Measurements from ENCODE around the gene TMEM108.

- TF ChIP-seq, protein P1, sequence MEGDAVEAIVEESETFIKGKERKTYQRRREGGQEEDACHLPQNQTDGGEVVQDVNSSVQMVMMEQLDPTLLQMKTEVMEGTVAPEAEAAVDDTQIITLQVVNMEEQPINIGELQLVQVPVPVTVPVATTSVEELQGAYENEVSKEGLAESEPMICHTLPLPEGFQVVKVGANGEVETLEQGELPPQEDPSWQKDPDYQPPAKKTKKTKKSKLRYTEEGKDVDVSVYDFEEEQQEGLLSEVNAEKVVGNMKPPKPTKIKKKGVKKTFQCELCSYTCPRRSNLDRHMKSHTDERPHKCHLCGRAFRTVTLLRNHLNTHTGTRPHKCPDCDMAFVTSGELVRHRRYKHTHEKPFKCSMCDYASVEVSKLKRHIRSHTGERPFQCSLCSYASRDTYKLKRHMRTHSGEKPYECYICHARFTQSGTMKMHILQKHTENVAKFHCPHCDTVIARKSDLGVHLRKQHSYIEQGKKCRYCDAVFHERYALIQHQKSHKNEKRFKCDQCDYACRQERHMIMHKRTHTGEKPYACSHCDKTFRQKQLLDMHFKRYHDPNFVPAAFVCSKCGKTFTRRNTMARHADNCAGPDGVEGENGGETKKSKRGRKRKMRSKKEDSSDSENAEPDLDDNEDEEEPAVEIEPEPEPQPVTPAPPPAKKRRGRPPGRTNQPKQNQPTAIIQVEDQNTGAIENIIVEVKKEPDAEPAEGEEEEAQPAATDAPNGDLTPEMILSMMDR (IDR thresholded peaks at IDR 0.05) = no peak
- TF ChIP-seq POLR2A (IDR thresholded peaks at IDR 0.05) = no peak
Measured at GRCh38 chr3:133137042-133137996, 99.1 kb downstream of the TMEM108 start.
